SH-SY5Y (cell line): ENCODE results near the gene GP1BB.

ENCODE experiments used
- GATA2 ChIP-seq: IDR thresholded peaks from 2 replicates; pipeline ENCODE4 v1.6.1; 2011; ENCODE audit warnings: mild to moderate bottlenecking, low read depth, low read length
- GATA3 ChIP-seq: IDR thresholded peaks from 2 replicates; pipeline ENCODE4 v1.6.1; 2011; ENCODE audit warnings: low read depth, mild to moderate bottlenecking, low read length, moderate library complexity

DNA sequence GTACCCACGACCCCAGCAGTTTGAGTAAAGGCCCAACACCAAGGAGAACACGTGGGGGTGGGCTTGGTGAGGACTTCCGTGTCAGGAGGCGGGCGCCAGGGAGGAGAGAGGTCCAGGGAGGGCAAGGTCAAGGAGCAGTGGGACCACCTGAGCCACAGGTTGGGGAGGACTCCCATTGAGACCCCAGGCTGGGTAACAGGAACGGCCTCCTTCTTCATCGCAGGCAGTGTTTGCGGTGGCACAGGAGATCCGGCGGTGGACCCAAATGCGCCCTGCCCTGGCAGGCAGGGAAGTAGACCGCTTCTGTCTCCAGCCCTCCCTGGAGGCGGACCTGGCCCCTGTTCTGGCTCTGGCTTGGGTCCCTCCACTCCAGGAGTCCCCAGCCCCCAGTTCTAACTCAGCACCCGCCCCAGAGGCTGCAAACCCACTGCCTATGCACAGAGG lies 31.4 kb downstream of the GP1BB start:
- no peak for TF ChIP-seq GATA2
- TF ChIP-seq GATA3: no peak
